HCT116 (cell line): ENCODE results near the gene BARX1. TPM values are rescaled to one million over a fixed set of nuclear protein-coding genes. Genes with fewer than 3 reads are reported as not detected.

Experiments used
- ATAC-seq: fragments of 200-7000 bp; cut with Tn5 transposase; 2 replicates; pipeline ENCODE4 v1.9.1; 2020; ENCODE audit warnings: mild to moderate bottlenecking, moderate library complexity
- BruUV-seq: library from RNA; stranded (reverse); fragments of 400-500 nt; replicated peaks from 2 replicates; lab custom pipeline; 2021; lab: Mats Ljungman, UMichigan
- CTCF ChIA-PET: fragments of 300-600 bp; sonication (Branson Sonifier 250); formaldehyde crosslinking; loops from one replicate; lab custom pipeline; 2021; ENCODE audit warnings: antibody characterized with exemption; lab: Charles Lee
- POLR2A ChIA-PET: fragments of 300-600, 350-600 bp; sonication (Branson Sonifier 250); formaldehyde crosslinking; loops from one replicate; lab custom pipeline; 2021; ENCODE audit warnings: antibody characterized with exemption; lab: Charles Lee
- RAD21 ChIA-PET, 2 experiments: fragments of 300-600 bp; sonication (Branson Sonifier 250); formaldehyde crosslinking; loops; one replicate each; lab custom pipeline; 2023; ENCODE audit warnings: low total read pairs in 2 of 2; ENCODE audit not compliant: uncharacterized antibody in 2 of 2, unreplicated experiment in 2 of 2, low non-redundant PET in 1 of 2; lab: Charles Lee
- DNase-seq: peaks from one replicate; pipeline ENCODE4 v3.0.0-alpha.2; 2010; ENCODE audit warnings: low read depth, low spot score
- H2AFZ ChIP-seq: fragments of 200-600 bp; shearing (Covaris generic), sonication (generic); 2 replicates; pipeline ENCODE4 v1.6.1; 2017; ENCODE audit warnings: low read depth, mixed run types, mixed read lengths, antibody characterized with exemption, low read length; ENCODE audit not compliant: poor library complexity, severe bottlenecking
- H3K27ac ChIP-seq: 2 replicates; pipeline ENCODE4 v1.5.1; 2012; ENCODE audit warnings: low read depth, low read length
- H3K27me3 ChIP-seq: fragments of 200-600 bp; sonication (generic); 2 replicates; pipeline ENCODE4 v1.6.1; 2016; ENCODE audit warnings: mixed run types, low read length, mixed read lengths; ENCODE audit not compliant: insufficient read depth
- H3K36me3 ChIP-seq, 2 experiments: fragments of 200-500 bp in 1 of 2; fragments of 200-600 bp in 1 of 2; sonication (Bioruptor generic) in 1 of 2; sonication (generic) in 1 of 2; 2 replicates each; pipeline versions ENCODE4 v1.5.1 to v1.6.1; 2014 to 2016; ENCODE audit warnings: low read length in 2 of 2, inconsistent platforms in 1 of 2, mixed read lengths in 1 of 2, mixed run types in 1 of 2; ENCODE audit not compliant: insufficient read depth in 2 of 2, control insufficient read depth in 1 of 2
- H3K4me1 ChIP-seq, 2 experiments: fragments of 200-600 bp in 1 of 2; sonication (generic) in 1 of 2; 2 replicates each; pipeline versions ENCODE4 v1.5.1 to v1.6.1; 2012 to 2017; ENCODE audit warnings: low read length in 2 of 2, inconsistent platforms in 1 of 2, mild to moderate bottlenecking in 1 of 2, mixed read lengths in 1 of 2, mixed run types in 1 of 2, moderate library complexity in 1 of 2; ENCODE audit not compliant: insufficient read depth in 2 of 2, control insufficient read depth in 1 of 2
- H3K4me2 ChIP-seq: fragments of 200-600 bp; sonication (generic); 2 replicates; pipeline ENCODE4 v1.6.1; 2017; ENCODE audit warnings: mixed run types, low read length, mixed read lengths
- H3K4me3 ChIP-seq, 2 experiments: fragments of 200-600 bp in 1 of 2; sonication (generic) in 1 of 2; replicated peaks in 1 of 2; 2 replicates each; pipeline ENCODE4 v1.5.1; 2011 to 2016; ENCODE audit warnings: low read length in 2 of 2, control low read depth in 1 of 2, low read depth in 1 of 2, mild to moderate bottlenecking in 1 of 2, mixed read lengths in 1 of 2, mixed run types in 1 of 2
- H3K79me2 ChIP-seq: fragments of 200-600 bp; sonication (generic); 2 replicates; pipeline ENCODE4 v1.6.1; 2017; ENCODE audit warnings: mild to moderate bottlenecking, mixed run types, low read length, moderate library complexity, mixed read lengths; ENCODE audit not compliant: insufficient read depth
- H3K9ac ChIP-seq: fragments of 200-600 bp; sonication (generic); 2 replicates; pipeline ENCODE4 v1.6.1; 2016; ENCODE audit warnings: low read length, mixed read lengths
- H3K9me2 ChIP-seq: fragments of 200-600 bp; sonication (generic), shearing (Covaris generic); 2 replicates; pipeline ENCODE4 v1.6.1; 2017; ENCODE audit warnings: mixed run types, mild to moderate bottlenecking, moderate library complexity; ENCODE audit not compliant: insufficient read depth
- H3K9me3 ChIP-seq, 2 experiments: fragments of 200-500 bp in 1 of 2; fragments of 200-600 bp in 1 of 2; sonication (Bioruptor generic) in 1 of 2; sonication (generic) in 1 of 2; 2 replicates each; pipeline ENCODE4 v1.6.1; 2014 to 2017; ENCODE audit warnings: low read length in 2 of 2, mixed read lengths in 2 of 2, inconsistent platforms in 1 of 2, low read depth in 1 of 2, mild to moderate bottlenecking in 1 of 2, mixed run types in 1 of 2, moderate library complexity in 1 of 2; ENCODE audit not compliant: control insufficient read depth in 1 of 2, insufficient read depth in 1 of 2
- H4K20me1 ChIP-seq: fragments of 200-600 bp; sonication (generic), shearing (Covaris generic); 2 replicates; pipeline ENCODE4 v1.6.1; 2017; ENCODE audit warnings: mixed run types, mild to moderate bottlenecking, moderate library complexity; ENCODE audit not compliant: insufficient read depth
- CEBPB ChIP-seq: IDR thresholded peaks from 2 replicates; pipeline ENCODE4 v1.6.1; 2012; ENCODE audit warnings: low read depth
- EGR1 ChIP-seq: IDR thresholded peaks from 2 replicates; pipeline ENCODE4 v1.6.1; 2012; ENCODE audit warnings: low read depth
- ELF1 ChIP-seq: IDR thresholded peaks from 2 replicates; pipeline ENCODE4 v1.6.1; 2012; ENCODE audit warnings: low read depth, borderline replicate concordance
- EZH2 ChIP-seq: fragments of 200-600 bp; sonication (generic); IDR thresholded peaks from 2 replicates; pipeline ENCODE4 v1.6.1; 2017; ENCODE audit warnings: antibody characterized with exemption, mixed run types
- FOSL1 ChIP-seq: IDR thresholded peaks from 2 replicates; pipeline ENCODE4 v1.6.1; 2012; ENCODE audit warnings: low read depth
- POLR2A ChIP-seq: IDR thresholded peaks from 2 replicates; pipeline ENCODE4 v1.7.0; 2011; ENCODE audit warnings: borderline replicate concordance; ENCODE audit not compliant: insufficient read depth, insufficient read length; ENCODE audit errors: extremely low read depth
- RAD21 ChIP-seq: IDR thresholded peaks from 2 replicates; pipeline ENCODE4 v1.6.1; 2012; ENCODE audit warnings: low read depth, mild to moderate bottlenecking
- SIN3A ChIP-seq: IDR thresholded peaks from 2 replicates; pipeline ENCODE4 v1.6.1; 2012; ENCODE audit warnings: low read depth
- SP1 ChIP-seq: IDR thresholded peaks from 2 replicates; pipeline ENCODE4 v1.6.1; 2012; ENCODE audit warnings: low read depth
- SRF ChIP-seq: IDR thresholded peaks from 2 replicates; pipeline ENCODE4 v1.6.1; 2012; ENCODE audit warnings: low read depth
- TCF7L2 ChIP-seq: IDR thresholded peaks from 2 replicates; pipeline ENCODE4 v1.7.0; 2011; ENCODE audit warnings: borderline replicate concordance, inconsistent platforms; ENCODE audit not compliant: insufficient read depth, insufficient read length; ENCODE audit errors: extremely low read depth
- YY1 ChIP-seq: IDR thresholded peaks from 2 replicates; pipeline ENCODE4 v1.6.1; 2011; ENCODE audit warnings: low read length, low read depth, moderate library complexity, mild to moderate bottlenecking; ENCODE audit not compliant: insufficient replicate concordance; ENCODE audit errors: extremely low read depth
- ZNF274 ChIP-seq: fragments of 200-500 bp; sonication (Bioruptor generic); IDR thresholded peaks from 2 replicates; pipeline ENCODE4 v1.6.1; 2014; ENCODE audit warnings: mild to moderate bottlenecking, low read depth, low read length, inconsistent platforms
- intact Hi-C: fragments of 100-400 bp; cut with micrococcal nuclease; formaldehyde crosslinking; loops from 2 replicates; pipeline ENCODE4 v1.10.0; 2022
- total RNA-seq: library from RNA; stranded (reverse); gene quantifications from one replicate; pipeline ENCODE4 v1.2.1, GENCODE V29; 2021; ENCODE audit not compliant: unreplicated experiment
- TF ChIP-seq, protein P1 (sequence below), 3 experiments: fragments of 200-600 bp in 1 of 3; sonication (generic) in 1 of 3; IDR thresholded peaks in 2 of 3; conservative IDR thresholded peaks in 1 of 3; 2 replicates each; pipeline ENCODE4 v1.5.1; 2012 to 2017; ENCODE audit warnings: low read depth in 2 of 3, low read length in 2 of 3, antibody characterized with exemption in 1 of 3, borderline replicate concordance in 1 of 3, control low read depth in 1 of 3, mild to moderate bottlenecking in 1 of 3, mixed read lengths in 1 of 3, mixed run types in 1 of 3, moderate library complexity in 1 of 3; ENCODE audit not compliant: insufficient read depth in 1 of 3
- TF ChIP-seq, protein P2 (sequence below): IDR thresholded peaks from 2 replicates; pipeline ENCODE4 v1.6.1; 2012
- TF ChIP-seq, protein P3 (sequence below): IDR thresholded peaks from 2 replicates; pipeline ENCODE4 v1.6.1; 2012

BARX1 gene
- total RNA-seq, 1 experiment from 2014 or later, result not detected

DNA sequence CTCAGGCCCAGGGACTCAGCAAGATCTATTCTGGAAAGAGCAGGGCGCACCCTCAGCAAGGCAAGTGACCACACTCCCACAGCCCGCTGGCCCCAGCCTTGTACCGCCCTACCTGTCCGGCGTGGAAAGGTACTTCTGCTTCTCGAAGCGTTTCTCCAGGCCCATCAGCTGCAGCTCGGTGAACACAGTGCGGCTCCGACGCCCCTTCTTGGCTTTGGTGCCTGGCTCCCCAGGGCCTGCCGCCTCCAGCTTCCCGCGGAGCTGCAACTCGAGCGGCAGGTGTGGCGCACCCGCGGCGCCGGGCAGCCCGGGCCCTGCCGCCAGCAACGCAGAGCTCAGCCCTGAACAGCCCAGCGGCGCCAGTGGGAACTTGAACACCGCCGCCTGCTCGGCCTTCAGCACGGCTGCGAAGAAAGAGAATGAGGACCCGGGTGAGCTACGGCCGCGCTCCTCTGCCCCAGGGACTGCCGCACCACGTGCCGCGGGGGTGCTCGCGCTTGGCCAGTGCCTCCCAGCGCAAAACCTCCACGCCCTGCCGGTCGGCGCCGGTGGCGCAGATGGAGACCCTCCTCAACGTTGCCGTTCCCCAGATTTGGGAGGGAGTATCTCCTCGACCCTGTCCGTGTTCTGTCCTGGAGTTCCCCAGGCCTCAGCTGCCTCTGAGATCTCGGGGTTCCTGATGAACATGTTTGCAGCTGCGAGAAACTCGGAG, 2.2 kb downstream of the BARX1 start:
- DNase-seq (no peak), ATAC-seq (no peak)
- ChIA-PET POLR2A (no interaction called here), RAD21 (no interaction called here), CTCF (no interaction called here)
- no peaks in the 10 kb centered on the region for H4K20me1 ChIP-seq
- no peak overlapping the region for H3K9ac ChIP-seq
- H3K27me3 ChIP-seq, result no peaks in the 10 kb centered on the region
- no peak overlapping the region for H2AFZ ChIP-seq
- TF ChIP-seq CEBPB (no peak), ZNF274 (no peak), POLR2A (no peak), EGR1 (no peak), SRF (no peak), EZH2 (no peak), SIN3A (no peak), ELF1 (no peak), TCF7L2 (no peak), FOSL1 (no peak), RAD21 (no peak), YY1 (no peak), SP1 (no peak)
- TF ChIP-seq, protein P1, sequence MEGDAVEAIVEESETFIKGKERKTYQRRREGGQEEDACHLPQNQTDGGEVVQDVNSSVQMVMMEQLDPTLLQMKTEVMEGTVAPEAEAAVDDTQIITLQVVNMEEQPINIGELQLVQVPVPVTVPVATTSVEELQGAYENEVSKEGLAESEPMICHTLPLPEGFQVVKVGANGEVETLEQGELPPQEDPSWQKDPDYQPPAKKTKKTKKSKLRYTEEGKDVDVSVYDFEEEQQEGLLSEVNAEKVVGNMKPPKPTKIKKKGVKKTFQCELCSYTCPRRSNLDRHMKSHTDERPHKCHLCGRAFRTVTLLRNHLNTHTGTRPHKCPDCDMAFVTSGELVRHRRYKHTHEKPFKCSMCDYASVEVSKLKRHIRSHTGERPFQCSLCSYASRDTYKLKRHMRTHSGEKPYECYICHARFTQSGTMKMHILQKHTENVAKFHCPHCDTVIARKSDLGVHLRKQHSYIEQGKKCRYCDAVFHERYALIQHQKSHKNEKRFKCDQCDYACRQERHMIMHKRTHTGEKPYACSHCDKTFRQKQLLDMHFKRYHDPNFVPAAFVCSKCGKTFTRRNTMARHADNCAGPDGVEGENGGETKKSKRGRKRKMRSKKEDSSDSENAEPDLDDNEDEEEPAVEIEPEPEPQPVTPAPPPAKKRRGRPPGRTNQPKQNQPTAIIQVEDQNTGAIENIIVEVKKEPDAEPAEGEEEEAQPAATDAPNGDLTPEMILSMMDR (IDR thresholded peaks at IDR 0.05 in 2 of 3, conservative IDR thresholded peaks at IDR 0.05 in 1 of 3; ENCODE audit: borderline replicate concordance in 1 of 3, insufficient read depth in 1 of 3, low read depth in 2 of 3, low read length in 2 of 3), result no peak
- TF ChIP-seq, protein P2, sequence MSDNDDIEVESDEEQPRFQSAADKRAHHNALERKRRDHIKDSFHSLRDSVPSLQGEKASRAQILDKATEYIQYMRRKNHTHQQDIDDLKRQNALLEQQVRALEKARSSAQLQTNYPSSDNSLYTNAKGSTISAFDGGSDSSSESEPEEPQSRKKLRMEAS, result no peak
- TF ChIP-seq, protein P3, sequence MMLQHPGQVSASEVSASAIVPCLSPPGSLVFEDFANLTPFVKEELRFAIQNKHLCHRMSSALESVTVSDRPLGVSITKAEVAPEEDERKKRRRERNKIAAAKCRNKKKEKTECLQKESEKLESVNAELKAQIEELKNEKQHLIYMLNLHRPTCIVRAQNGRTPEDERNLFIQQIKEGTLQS, result no peak
- no peaks in the 10 kb centered on the region for H3K36me3 ChIP-seq
- no peaks in the 10 kb centered on the region for H3K9me2 ChIP-seq
- no peaks in the 10 kb centered on the region for H3K79me2 ChIP-seq
- intact Hi-C loops, result no loop called here
- H3K9me3 ChIP-seq, result no peaks in the 10 kb centered on the region
- H3K4me1 ChIP-seq, result peaks cover 0 to 11% of the 10 kb centered on the region in 2 experiments; a peak in 3 of 4 replicates
- H3K4me2 ChIP-seq, result no peak overlapping the region
- no peak overlapping the region for H3K4me3 ChIP-seq
- no TSS peak for BruUV-seq
- no peak overlapping the region for H3K27ac ChIP-seq
